HEK293T (cell line): ENCODE results near the gene EML4.

Experiments
- CTCF ChIA-PET: fragments of 350-600 bp; formaldehyde crosslinking; extraction: SDS; loops from one replicate; lab custom pipeline; 2021; ENCODE audit warnings: antibody characterized with exemption, inconsistent platforms; lab: Yijun Ruan, JAX
- POLR2A ChIA-PET: fragments of 350-600 bp; formaldehyde crosslinking; extraction: SDS; loops from one replicate; lab custom pipeline; 2020; ENCODE audit warnings: antibody characterized with exemption, inconsistent platforms; lab: Yijun Ruan, JAX
- DNase-seq: peaks from one replicate; pipeline ENCODE4 v3.0.0; 2012; ENCODE audit warnings: mixed read lengths; ENCODE audit errors: extremely low spot score
- ARNT ChIP-seq: fragments of 450-650 bp; IDR thresholded peaks from 2 replicates; pipeline ENCODE4 v1.6.1; 2017; ENCODE audit warnings: mild to moderate bottlenecking
- BHLHE40 ChIP-seq: fragments of 450-650 bp; IDR thresholded peaks from 2 replicates; pipeline ENCODE4 v1.6.1; 2016; ENCODE audit warnings: mild to moderate bottlenecking, moderate library complexity, borderline replicate concordance
- CTBP1 ChIP-seq: fragments of 450-650 bp; IDR thresholded peaks from 2 replicates; pipeline ENCODE4 v1.6.1; 2016; ENCODE audit warnings: borderline replicate concordance
- ELF4 ChIP-seq: fragments of 450-650 bp; IDR thresholded peaks from 2 replicates; pipeline ENCODE4 v1.6.1; 2017; ENCODE audit warnings: antibody characterized with exemption
- FOXA1 ChIP-seq: fragments of 450-650 bp; IDR thresholded peaks from 2 replicates; pipeline ENCODE4 v1.6.1; 2016; ENCODE audit warnings: mild to moderate bottlenecking
- FOXK2 ChIP-seq: fragments of 450-650 bp; IDR thresholded peaks from 2 replicates; pipeline ENCODE4 v1.6.1; 2016; ENCODE audit warnings: mild to moderate bottlenecking
- FOXM1 ChIP-seq: fragments of 450-650 bp; IDR thresholded peaks from 2 replicates; pipeline ENCODE4 v1.6.1; 2017; ENCODE audit warnings: mild to moderate bottlenecking, borderline replicate concordance
- HDGF ChIP-seq: fragments of 450-650 bp; IDR thresholded peaks from 2 replicates; pipeline ENCODE4 v1.6.1; 2017; ENCODE audit warnings: antibody characterized with exemption, borderline replicate concordance
- L3MBTL2 ChIP-seq: fragments of 450-650 bp; conservative IDR thresholded peaks from 2 replicates; pipeline ENCODE4 v1.6.1; 2016; ENCODE audit warnings: mild to moderate bottlenecking
- LEF1 ChIP-seq: fragments of 450-650 bp; IDR thresholded peaks from 2 replicates; pipeline ENCODE4 v1.6.1; 2017; ENCODE audit warnings: mild to moderate bottlenecking, borderline replicate concordance
- NFRKB ChIP-seq: fragments of 450-650 bp; IDR thresholded peaks from 2 replicates; pipeline ENCODE4 v1.6.1; 2016; ENCODE audit warnings: mild to moderate bottlenecking, moderate library complexity
- SP1 ChIP-seq: fragments of 450-650 bp; IDR thresholded peaks from 2 replicates; pipeline ENCODE4 v1.6.1; 2017
- SUZ12 ChIP-seq: fragments of 450-650 bp; IDR thresholded peaks from 2 replicates; pipeline ENCODE4 v1.6.1; 2016; ENCODE audit warnings: mild to moderate bottlenecking
- TARDBP ChIP-seq: fragments of 450-650 bp; IDR thresholded peaks from 2 replicates; pipeline ENCODE4 v1.6.1; 2016
- ZNF384 ChIP-seq: fragments of 450-650 bp; IDR thresholded peaks from 2 replicates; pipeline ENCODE4 v1.6.1; 2016
- TF ChIP-seq, protein P1 (sequence below): fragments of 450-650 bp; IDR thresholded peaks from 2 replicates; pipeline ENCODE4 v1.6.1; 2016

The EML4 gene

DNA sequence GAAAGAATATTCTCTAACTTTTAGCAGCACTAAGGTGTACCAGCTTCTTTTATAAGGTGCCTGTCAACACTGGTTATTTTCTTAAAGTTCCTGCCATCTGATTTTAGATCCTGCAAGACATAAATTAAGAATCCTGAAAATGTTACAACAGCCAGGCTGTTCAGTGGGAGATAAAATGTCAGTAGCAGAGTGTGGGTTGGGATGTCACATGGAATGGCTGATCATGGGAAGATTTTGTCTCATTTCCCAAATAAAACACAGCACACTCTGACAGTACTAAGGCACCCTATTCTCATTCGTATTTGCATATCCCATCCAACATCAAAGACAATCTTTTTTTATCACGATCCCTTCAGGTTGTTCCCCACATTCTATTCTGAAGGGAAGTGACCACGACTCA is 194.3 kb downstream of the EML4 start:
- no peak for DNase-seq
- ChIA-PET CTCF (no interaction called here), POLR2A (no interaction called here)

GRCh38 chr2:42364658-42365057 is 195.5 kb downstream of the EML4 start:
- DNase-seq: no peak
- TF ChIP-seq CTBP1 (no peak), TARDBP (no peak), HDGF (no peak), FOXA1 (no peak), ELF4 (no peak), L3MBTL2 (no peak), FOXK2 (no peak), LEF1 (no peak), SUZ12 (no peak), ARNT (no peak), ZNF384 (no peak), FOXM1 (no peak)
- TF ChIP-seq, protein P1, sequence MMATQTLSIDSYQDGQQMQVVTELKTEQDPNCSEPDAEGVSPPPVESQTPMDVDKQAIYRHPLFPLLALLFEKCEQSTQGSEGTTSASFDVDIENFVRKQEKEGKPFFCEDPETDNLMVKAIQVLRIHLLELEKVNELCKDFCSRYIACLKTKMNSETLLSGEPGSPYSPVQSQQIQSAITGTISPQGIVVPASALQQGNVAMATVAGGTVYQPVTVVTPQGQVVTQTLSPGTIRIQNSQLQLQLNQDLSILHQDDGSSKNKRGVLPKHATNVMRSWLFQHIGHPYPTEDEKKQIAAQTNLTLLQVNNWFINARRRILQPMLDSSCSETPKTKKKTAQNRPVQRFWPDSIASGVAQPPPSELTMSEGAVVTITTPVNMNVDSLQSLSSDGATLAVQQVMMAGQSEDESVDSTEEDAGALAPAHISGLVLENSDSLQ: no peak
- POLR2A ChIA-PET: no interaction called here
- CTCF ChIA-PET: no interaction called here

More for the DNA sequence above, 194.3 kb downstream of the EML4 start:
- TF ChIP-seq SUZ12 (no peak), NFRKB (no peak), FOXK2 (no peak), L3MBTL2 (no peak), ZNF384 (no peak), TARDBP (no peak), ELF4 (no peak), HDGF (no peak), CTBP1 (no peak), BHLHE40 (no peak)

DNA sequence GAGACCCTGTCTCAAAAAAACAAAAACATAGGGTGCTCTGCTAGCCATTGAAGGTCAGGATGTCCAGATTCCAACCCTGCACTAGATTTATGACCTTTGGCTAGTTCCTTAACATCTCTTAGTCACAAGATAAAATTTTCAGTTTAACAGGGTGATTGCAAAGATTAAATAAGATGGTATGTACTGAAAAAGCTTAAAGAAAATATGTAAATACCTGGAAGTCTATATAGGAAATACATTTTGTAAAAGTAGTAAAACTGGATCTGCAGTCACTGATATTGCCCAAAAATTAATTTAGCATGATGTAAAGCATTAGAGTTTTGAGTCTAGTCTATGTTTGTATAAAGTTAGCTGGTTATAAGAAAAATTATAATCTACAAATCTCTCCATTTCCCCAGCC is 197.3 kb downstream of the EML4 start:
- ChIA-PET CTCF (no interaction called here), POLR2A (no interaction called here)
- no peak for DNase-seq
- no peak for TF ChIP-seq L3MBTL2
- no peak for TF ChIP-seq FOXK2
- no peak for TF ChIP-seq LEF1
- TF ChIP-seq ELF4: no peak
- no peak for TF ChIP-seq CTBP1
- no peak for TF ChIP-seq BHLHE40
- TF ChIP-seq ARNT: no peak
- TF ChIP-seq, protein P1: no peak
- TF ChIP-seq ZNF384: no peak
- no peak for TF ChIP-seq TARDBP
- no peak for TF ChIP-seq SP1
- TF ChIP-seq FOXM1: no peak

DNA sequence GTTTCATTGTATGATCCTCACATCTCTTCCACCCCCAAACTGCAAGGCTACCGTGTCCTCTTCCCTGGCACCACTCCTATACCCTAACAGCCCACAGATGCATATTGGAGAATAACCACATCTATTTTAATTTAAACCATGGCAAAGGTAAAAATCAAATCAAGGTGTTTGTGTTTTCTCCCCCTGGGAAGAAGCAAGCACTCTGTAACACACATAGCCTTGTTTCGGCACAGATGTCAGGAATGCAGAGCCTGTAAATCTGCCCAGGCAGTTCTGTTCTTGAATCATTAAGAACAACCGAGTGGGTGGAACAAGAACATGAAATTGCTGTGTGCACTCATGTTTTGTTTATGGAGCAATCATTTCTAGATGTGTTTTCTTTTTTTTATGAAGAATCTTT is 198.7 kb downstream of the EML4 start:
- ChIA-PET CTCF (no interaction called here), POLR2A (interaction anchor here (0.6 kb wide), 1 partner anchor 143 kb away, joined by 3 read pairs; no protein-coding TSS in a partner anchor)
- TF ChIP-seq FOXA1 (no peak), ARNT (no peak)
- DNase-seq: no peak

DNA sequence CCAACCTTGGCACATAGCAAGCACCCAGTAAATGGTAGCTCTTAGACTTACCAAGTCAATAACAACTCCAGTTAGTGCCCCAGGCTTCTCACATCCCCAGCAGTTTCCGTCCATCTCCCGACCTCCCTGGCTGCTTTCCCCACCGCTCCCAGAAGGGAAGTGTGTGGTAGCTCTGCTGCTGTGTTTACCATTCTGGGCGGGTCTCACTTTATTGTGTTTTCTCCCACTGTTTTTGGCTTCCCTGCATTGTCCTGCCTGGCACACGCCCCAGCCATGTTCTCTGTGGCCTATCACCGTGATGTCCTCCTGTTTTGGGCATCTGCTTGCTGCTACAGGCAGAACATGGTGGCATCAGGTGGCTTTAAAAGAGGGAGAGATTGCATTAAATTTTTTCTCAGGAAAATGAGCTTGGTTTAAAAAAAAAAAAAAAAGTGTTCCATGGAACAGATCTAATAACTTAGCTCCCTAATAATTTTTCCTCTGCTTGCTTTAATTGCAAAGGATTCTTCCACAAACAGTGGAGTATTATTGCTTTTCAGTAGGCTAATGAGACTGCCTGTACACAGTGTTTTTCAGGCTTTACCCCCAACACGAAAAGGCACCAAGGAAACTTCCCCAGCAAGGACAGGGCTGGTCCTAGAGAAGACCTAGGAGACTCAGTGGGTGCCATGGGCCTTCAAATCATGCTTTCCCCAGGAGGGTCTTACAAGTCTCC is 199.8 kb downstream of the EML4 start:
- ChIA-PET POLR2A (no interaction called here), CTCF (interaction anchor here (1.3 kb wide), 1 partner anchor 17 kb away, joined by 7 read pairs; no protein-coding TSS in a partner anchor)
- TF ChIP-seq SUZ12 (no peak), LEF1 (no peak), NFRKB (no peak), CTBP1 (no peak), ELF4 (no peak), FOXK2 (no peak), BHLHE40 (no peak), HDGF (no peak), ZNF384 (no peak), L3MBTL2 (no peak), FOXA1 (no peak), ARNT (no peak), SP1 (no peak), TARDBP (no peak), FOXM1 (no peak)
- TF ChIP-seq, protein P1: no peak
- no peak for DNase-seq

GRCh38 chr2:42369532-42370229 is 200.5 kb downstream of the EML4 start:
- POLR2A ChIA-PET: no interaction called here
- peak; percentile 61 for DNase-seq
- CTCF ChIA-PET: interaction anchor here (1.3 kb wide), 1 partner anchor 16 kb away, joined by 7 read pairs; no protein-coding TSS in a partner anchor
- no peak for TF ChIP-seq LEF1
- no peak for TF ChIP-seq BHLHE40
- no peak for TF ChIP-seq HDGF
- no peak for TF ChIP-seq FOXM1
- TF ChIP-seq SP1: no peak
- TF ChIP-seq ARNT: no peak
- TF ChIP-seq FOXK2: no peak
- TF ChIP-seq, protein P1: peak; percentile 98
